Coronary artery (tissue), 2 donors: ENCODE results near the gene CFAP92.

ENCODE experiments used
- DNase-seq: peaks from one replicate; pipeline ENCODE4 v3.0.0-alpha.2; 2017; ENCODE audit warnings: low spot score
- H3K27ac ChIP-seq, 2 donors: fragments of 200-600 bp; sonication (generic); one replicate each; pipeline ENCODE4 v1.5.1; 2016 to 2019
- H3K4me3 ChIP-seq: fragments of 200-600 bp; sonication (generic); 2 replicates; pipeline ENCODE4 v1.5.1; 2016; ENCODE audit warnings: mild to moderate bottlenecking, moderate library complexity
- TF ChIP-seq, protein P1 (sequence below): fragments of 200-600 bp; sonication (generic); IDR thresholded peaks from one replicate; pipeline ENCODE4 v1.5.1; 2019; ENCODE audit warnings: antibody characterized with exemption

Gene CFAP92

DNA sequence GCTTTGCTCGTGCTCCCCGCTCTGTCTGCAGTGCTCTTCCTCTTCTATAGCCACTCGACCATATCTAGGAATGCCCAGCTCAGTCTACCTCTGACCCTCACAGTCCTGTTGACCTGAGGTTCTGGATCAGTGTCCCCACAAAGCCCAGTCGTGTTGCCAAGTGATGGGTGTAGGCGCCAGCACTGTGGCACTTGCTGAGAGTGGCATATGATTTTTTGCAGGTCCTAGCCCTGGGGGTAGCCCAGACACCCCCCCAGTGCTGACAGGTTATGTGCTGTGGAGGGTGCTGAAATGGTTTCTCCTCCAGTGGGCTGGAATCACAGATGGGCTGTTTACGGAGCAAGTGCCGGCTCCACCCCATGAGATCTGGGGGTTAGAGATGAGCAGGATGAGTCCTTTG, 82.0 kb downstream of the CFAP92 start:
- DNase-seq: peak; percentile 24

DNA sequence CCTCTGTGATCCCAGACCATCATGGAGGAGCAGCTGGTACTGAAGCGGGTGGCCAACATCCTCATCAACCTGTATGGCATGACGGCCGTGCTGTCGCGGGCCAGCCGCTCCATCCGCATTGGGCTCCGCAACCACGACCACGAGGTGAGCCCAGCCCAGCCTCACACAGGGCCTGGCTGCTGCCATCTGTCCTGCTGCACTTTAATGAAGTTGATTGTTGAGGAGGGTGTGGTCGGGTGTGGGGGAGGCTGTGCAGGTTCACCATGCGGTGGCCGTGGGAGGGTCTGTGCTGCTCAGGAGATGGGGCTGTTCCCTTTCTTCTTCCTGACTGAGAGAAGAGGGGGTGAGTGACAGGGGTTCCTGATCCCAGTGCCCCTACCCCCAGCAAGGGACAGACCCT, 83.9 kb downstream of the CFAP92 start:
- H3K4me3 ChIP-seq: no peak overlapping the region
- DNase-seq: peak; percentile 43
- H3K27ac ChIP-seq: no peak overlapping the region
- TF ChIP-seq, protein P1, sequence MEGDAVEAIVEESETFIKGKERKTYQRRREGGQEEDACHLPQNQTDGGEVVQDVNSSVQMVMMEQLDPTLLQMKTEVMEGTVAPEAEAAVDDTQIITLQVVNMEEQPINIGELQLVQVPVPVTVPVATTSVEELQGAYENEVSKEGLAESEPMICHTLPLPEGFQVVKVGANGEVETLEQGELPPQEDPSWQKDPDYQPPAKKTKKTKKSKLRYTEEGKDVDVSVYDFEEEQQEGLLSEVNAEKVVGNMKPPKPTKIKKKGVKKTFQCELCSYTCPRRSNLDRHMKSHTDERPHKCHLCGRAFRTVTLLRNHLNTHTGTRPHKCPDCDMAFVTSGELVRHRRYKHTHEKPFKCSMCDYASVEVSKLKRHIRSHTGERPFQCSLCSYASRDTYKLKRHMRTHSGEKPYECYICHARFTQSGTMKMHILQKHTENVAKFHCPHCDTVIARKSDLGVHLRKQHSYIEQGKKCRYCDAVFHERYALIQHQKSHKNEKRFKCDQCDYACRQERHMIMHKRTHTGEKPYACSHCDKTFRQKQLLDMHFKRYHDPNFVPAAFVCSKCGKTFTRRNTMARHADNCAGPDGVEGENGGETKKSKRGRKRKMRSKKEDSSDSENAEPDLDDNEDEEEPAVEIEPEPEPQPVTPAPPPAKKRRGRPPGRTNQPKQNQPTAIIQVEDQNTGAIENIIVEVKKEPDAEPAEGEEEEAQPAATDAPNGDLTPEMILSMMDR: no peak

More for the DNA sequence above, 82.0 kb downstream of the CFAP92 start:
- Histone ChIP-seq H3K4me3 (no peak overlapping the region), H3K27ac (no peak overlapping the region)
- TF ChIP-seq, protein P1: no peak

GRCh38 chr3:128908951-128909350, 84.9 kb downstream of the CFAP92 start:
- TF ChIP-seq, protein P1: no peak
- Histone ChIP-seq H3K27ac (no peak overlapping the region), H3K4me3 (no peak overlapping the region)
- DNase-seq: peak; percentile 40

- TF ChIP-seq, protein P1: no peak
- H3K27ac ChIP-seq: no peak overlapping the region
- peak; percentile 41 for DNase-seq
- no peak overlapping the region for H3K4me3 ChIP-seq
Measured at GRCh38 chr3:128907706-128908445, 86.0 kb downstream of the CFAP92 start.

GRCh38 chr3:128906804-128907525, 86.9 kb downstream of the CFAP92 start:
- no peak overlapping the region for H3K27ac ChIP-seq
- TF ChIP-seq, protein P1: no peak
- DNase-seq: peak; percentile 49
- H3K4me3 ChIP-seq: no peak overlapping the region

GRCh38 chr3:128906031-128906803, 87.7 kb downstream of the CFAP92 start:
- Histone ChIP-seq H3K4me3 (no peak overlapping the region), H3K27ac (no peak overlapping the region)
- DNase-seq: peak; percentile 64
- TF ChIP-seq, protein P1: no peak
